ENCODE data around the gene PVRIG. TPM values are rescaled to one million over a fixed set of nuclear protein-coding genes. Genes with fewer than 3 reads are reported as not detected.

PVRIG gene
- total and polyA plus RNA-seq, 2 donors: 30.7 to 52.3 TPM

Other genes starting within 250 kb of the PVRIG start
- 0.76 TPM for gene AZGP1, start 243.9 kb upstream of the PVRIG start, total RNA-seq
- gene AZGP1, start 243.9 kb upstream of the PVRIG start, polyA plus RNA-seq: 4.7 TPM
- 61.4 TPM for gene ZKSCAN1, start 204.4 kb upstream of the PVRIG start, total RNA-seq
- 17.8 TPM for gene ZKSCAN1, start 204.4 kb upstream of the PVRIG start, polyA plus RNA-seq
- 10.8 TPM for gene ZSCAN21, start 170.2 kb upstream of the PVRIG start, total RNA-seq
- 8.3 TPM for gene ZSCAN21, start 170.2 kb upstream of the PVRIG start, polyA plus RNA-seq
- gene ZNF3, start 138.2 kb upstream of the PVRIG start, total RNA-seq: 25.9 TPM
- gene ZNF3, start 138.2 kb upstream of the PVRIG start, polyA plus RNA-seq: 20.1 TPM
- 49.1 TPM for gene COPS6, start 131.0 kb upstream of the PVRIG start, total RNA-seq
- 81.1 TPM for gene COPS6, start 131.0 kb upstream of the PVRIG start, polyA plus RNA-seq
- 231 TPM for gene MCM7, start 118.6 kb upstream of the PVRIG start, total RNA-seq
- gene MCM7, start 118.6 kb upstream of the PVRIG start, polyA plus RNA-seq: 111 TPM
- gene AP4M1, start 118.3 kb upstream of the PVRIG start, total RNA-seq: 12.7 TPM
- 14.2 TPM for gene AP4M1, start 118.3 kb upstream of the PVRIG start, polyA plus RNA-seq
- 10.2 TPM for gene TAF6, start 100.6 kb upstream of the PVRIG start, total RNA-seq
- 25.7 TPM for gene TAF6, start 100.6 kb upstream of the PVRIG start, polyA plus RNA-seq
- gene CNPY4, start 100.3 kb upstream of the PVRIG start, total RNA-seq: 27.9 TPM
- 19.0 TPM for gene CNPY4, start 100.3 kb upstream of the PVRIG start, polyA plus RNA-seq
- 3.1 TPM for gene MBLAC1, start 93.0 kb upstream of the PVRIG start, total RNA-seq
- gene MBLAC1, start 93.0 kb upstream of the PVRIG start, polyA plus RNA-seq: 2.0 TPM
- gene LAMTOR4, start 71.0 kb upstream of the PVRIG start, total RNA-seq: 142 TPM
- 448 TPM for gene LAMTOR4, start 71.0 kb upstream of the PVRIG start, polyA plus RNA-seq
- 19.8 TPM for gene TRAPPC14, start 61.2 kb upstream of the PVRIG start, total RNA-seq
- gene TRAPPC14, start 61.2 kb upstream of the PVRIG start, polyA plus RNA-seq: 46.9 TPM
- gene GAL3ST4, start 51.3 kb upstream of the PVRIG start, total RNA-seq: 11.9 TPM
- 12.8 TPM for gene GAL3ST4, start 51.3 kb upstream of the PVRIG start, polyA plus RNA-seq
- gene GPC2, start 42.6 kb upstream of the PVRIG start, total RNA-seq: 11.2 TPM
- gene GPC2, start 42.6 kb upstream of the PVRIG start, polyA plus RNA-seq: 8.5 TPM
- 59.1 TPM for gene STAG3, start 42.0 kb upstream of the PVRIG start, total RNA-seq
- 36.0 TPM for gene STAG3, start 42.0 kb upstream of the PVRIG start, polyA plus RNA-seq
- gene SPDYE3, start 87.8 kb downstream of the PVRIG start, total RNA-seq: not detected
- gene SPDYE3, start 87.8 kb downstream of the PVRIG start, polyA plus RNA-seq: 0.27 TPM
- gene PILRB, start 138.2 kb downstream of the PVRIG start, total RNA-seq: 19.5 TPM
- 128 TPM for gene PILRB, start 138.2 kb downstream of the PVRIG start, polyA plus RNA-seq
- 4.6 TPM for gene PILRA, start 153.5 kb downstream of the PVRIG start, total RNA-seq
- 12.2 TPM for gene PILRA, start 153.5 kb downstream of the PVRIG start, polyA plus RNA-seq
- gene ZCWPW1, start 208.8 kb downstream of the PVRIG start, total RNA-seq: 4.8 TPM
- 33.9 TPM for gene ZCWPW1, start 208.8 kb downstream of the PVRIG start, polyA plus RNA-seq
- gene MEPCE, start 209.9 kb downstream of the PVRIG start, total RNA-seq: 32.0 TPM
- 37.4 TPM for gene MEPCE, start 209.9 kb downstream of the PVRIG start, polyA plus RNA-seq
- gene PPP1R35, start 216.5 kb downstream of the PVRIG start, total RNA-seq: 91.1 TPM
- 107 TPM for gene PPP1R35, start 216.5 kb downstream of the PVRIG start, polyA plus RNA-seq
- 0.76 TPM for gene SPACDR, start 244.3 kb downstream of the PVRIG start, total RNA-seq
- 2.4 TPM for gene SPACDR, start 244.3 kb downstream of the PVRIG start, polyA plus RNA-seq

Data from thymus (tissue), 2 donors.